LHCN-M2 (cell line): ENCODE results near the gene P2RX4. TPM values are rescaled to one million over a fixed set of nuclear protein-coding genes. Genes with fewer than 3 reads are reported as not detected.
A peak's percentile ranks its signal among the peaks of the same experiment; 100 is the strongest.
"Not testable (repeated sequence)": the region's sequence is repeated elsewhere in the genome, so short reads cannot be mapped to it uniquely, and the experiment has no call there.

Experiments used
- DNase-seq: peaks from one replicate; pipeline ENCODE4 v3.0.0-alpha.2; 2012; ENCODE audit warnings: low read depth
- polyA plus RNA-seq: library from polyadenylated mRNA; unstranded; fragments of >200 nt; gene quantifications from one replicate; pipeline ENCODE4 v1.2.1, GENCODE V29; 2012; ENCODE audit warnings: missing spikeins
- total RNA-seq: library from RNA; depleted of rRNA; stranded (reverse); fragments of >200 nt; gene quantifications from 2 replicates; pipeline ENCODE4 v1.2.3, GENCODE V29; 2014; rRNA removed

The P2RX4 gene, protein sequence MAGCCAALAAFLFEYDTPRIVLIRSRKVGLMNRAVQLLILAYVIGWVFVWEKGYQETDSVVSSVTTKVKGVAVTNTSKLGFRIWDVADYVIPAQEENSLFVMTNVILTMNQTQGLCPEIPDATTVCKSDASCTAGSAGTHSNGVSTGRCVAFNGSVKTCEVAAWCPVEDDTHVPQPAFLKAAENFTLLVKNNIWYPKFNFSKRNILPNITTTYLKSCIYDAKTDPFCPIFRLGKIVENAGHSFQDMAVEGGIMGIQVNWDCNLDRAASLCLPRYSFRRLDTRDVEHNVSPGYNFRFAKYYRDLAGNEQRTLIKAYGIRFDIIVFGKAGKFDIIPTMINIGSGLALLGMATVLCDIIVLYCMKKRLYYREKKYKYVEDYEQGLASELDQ
- 14.0 and 14.6 TPM in 2 replicates for total RNA-seq
- 9.5 TPM for polyA plus RNA-seq

DNA sequence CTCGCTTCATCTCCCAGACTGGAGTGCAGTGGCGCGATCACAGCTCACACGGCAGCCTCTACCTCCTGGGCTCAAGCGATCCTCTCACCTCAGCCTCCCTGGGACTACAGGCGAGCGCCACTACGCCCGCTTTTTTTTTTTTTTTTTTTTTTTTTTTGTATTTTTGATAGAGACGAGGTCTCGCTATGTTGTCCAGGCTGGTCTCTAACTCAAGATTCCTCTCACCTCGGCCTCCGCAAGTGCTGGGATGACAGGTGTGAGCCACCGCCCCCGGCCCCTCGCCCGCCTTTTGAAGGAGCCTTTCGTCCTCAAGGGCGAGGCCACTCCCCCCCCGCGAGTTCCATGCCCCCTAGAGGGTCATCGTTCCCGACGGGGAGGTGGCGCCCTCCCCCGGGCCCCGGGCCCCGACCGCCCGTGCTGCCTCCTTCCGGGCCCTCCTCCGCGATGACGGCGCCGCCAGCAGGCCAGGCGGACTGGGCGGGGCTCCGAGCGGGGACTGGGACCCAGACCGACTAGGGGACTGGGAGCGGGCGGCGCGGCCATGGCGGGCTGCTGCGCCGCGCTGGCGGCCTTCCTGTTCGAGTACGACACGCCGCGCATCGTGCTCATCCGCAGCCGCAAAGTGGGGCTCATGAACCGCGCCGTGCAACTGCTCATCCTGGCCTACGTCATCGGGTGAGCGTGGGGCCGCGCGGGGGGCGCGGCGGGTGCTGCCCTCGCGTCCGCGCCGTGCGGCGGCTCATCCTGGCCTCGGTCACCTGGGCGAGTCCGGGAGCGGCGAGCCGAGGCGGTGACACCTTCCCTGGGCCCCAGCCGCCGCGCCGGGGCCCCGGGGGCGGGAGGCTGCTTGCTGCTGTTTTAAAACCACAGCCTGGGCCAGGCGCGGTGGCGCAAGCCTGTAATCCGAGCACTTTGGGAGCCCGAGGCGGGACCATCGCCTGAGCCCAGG is at the start of gene P2RX4:
Gene P2RX4, plus strand, starts transcription at position 506 of the 949 bp plus-strand sequence. Its CDS starts 36 bp downstream, at position 542.
- peak; percentile 60 for DNase-seq

DNA sequence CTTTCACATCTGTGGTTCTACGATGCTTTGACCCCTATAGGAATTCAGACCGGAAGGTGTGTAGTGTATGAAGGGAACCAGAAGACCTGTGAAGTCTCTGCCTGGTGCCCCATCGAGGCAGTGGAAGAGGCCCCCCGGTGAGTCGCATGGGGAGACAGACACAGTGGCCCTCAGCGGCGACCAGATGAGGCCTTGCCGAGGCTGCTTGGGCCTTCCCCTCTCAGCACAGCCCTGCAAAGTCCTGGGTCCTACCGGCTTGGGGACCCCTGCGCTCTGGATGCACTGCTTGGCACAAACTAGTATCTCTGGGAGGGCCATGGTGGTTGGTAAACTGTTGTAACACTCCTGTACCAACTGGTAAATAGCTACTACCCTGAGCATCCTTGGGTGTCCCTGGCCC is 47.5 kb upstream of the P2RX4 start:
- no peak for DNase-seq

DNA sequence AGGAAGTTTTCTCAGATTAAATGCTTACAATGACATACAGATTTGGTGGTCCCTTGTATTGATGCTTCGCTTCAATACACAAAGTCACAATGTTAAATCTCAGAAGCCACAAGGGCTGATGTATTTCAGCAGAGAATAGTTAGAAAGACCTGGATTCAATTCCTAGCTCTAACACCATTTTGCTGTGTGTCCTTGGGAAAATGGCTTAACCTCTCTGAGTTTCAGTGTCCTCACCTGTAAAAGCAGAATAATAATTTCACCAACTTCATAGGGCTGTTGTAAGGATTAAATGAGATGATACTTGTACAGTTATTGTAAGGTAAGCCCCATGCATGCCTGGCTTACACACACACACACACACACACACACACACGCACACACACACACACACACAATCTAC is 46.9 kb upstream of the P2RX4 start:
- DNase-seq, result no peak

DNA sequence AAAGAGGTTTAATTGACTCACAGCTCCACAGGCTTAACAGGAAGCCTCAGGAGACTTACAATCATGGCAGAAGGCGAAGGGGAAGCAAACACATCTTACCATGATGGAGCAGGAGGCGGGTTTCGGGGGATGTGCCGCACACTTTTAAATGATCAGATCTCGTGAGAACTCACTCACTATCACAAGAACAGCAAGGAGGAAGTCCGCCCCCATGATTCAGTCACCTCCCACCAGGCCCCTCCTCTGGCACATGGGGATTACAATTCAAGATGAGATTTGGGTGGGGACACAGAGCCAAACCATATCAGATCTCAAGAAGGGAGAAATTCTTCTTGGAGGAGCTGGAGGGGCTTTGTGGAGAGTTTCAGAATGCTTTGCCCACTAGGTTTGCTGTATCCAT is 45.1 kb upstream of the P2RX4 start:
- DNase-seq, result not testable (repeated sequence)

DNA sequence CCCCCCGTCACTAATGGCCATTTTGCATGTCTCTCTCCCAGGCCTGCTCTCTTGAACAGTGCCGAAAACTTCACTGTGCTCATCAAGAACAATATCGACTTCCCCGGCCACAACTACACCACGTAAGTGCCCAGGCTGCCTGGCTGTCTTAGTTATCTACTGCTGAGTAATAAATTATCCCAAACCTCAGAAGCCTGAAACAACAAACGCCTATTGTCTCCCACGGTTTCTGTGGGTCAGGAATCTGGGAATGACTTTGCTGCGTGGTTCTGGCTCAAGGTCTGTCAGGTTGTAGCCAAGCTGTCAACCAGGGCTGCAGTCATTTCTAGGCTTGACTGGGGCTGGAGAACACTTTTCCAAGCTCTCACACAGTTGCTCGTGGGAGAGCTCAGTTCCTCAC is 44.6 kb upstream of the P2RX4 start:
- peak; percentile 69 for DNase-seq

DNA sequence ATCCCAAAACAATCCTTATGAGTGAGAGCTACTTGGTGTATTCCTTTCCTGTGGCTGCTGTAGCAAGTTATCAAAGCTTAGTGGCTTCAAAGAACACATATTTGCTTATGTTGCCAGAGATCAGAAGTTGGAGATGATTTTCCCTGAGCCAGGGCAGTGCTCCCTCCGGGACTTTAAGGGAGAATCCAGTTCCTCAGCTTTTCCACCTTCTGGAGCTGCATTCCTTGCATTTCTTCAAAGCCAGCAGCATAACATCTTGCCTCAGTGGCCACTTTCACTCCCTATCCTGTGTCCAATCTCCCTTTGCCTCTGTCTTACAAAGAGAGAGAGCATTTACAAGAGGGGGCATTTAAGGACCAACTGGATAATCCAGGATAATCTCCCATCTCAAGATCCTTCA is 43.6 kb upstream of the P2RX4 start:
- no peak for DNase-seq

DNA sequence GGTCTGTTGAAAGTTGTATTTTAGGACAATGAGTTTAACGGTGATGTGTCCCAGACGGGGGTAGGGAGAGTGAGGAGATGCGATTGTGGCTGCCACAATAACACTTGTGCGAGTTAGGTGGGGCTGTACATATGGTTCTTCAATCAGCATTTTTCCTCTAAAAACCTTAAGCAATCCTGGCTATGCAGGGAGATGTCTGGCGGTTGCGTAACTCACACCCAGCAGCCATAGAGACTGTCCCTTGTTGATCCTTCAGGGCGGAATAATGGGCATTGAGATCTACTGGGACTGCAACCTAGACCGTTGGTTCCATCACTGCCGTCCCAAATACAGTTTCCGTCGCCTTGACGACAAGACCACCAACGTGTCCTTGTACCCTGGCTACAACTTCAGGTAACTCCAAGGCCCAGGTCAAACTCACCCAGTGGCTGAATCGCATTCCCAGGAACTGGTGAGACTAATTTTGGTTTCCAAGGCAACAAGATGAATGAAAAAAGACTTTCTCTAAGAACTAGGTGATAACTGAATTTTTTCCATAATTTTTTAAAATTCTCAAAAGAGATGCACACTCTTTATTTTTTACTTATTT is 42.6 kb upstream of the P2RX4 start:
- no peak for DNase-seq

DNA sequence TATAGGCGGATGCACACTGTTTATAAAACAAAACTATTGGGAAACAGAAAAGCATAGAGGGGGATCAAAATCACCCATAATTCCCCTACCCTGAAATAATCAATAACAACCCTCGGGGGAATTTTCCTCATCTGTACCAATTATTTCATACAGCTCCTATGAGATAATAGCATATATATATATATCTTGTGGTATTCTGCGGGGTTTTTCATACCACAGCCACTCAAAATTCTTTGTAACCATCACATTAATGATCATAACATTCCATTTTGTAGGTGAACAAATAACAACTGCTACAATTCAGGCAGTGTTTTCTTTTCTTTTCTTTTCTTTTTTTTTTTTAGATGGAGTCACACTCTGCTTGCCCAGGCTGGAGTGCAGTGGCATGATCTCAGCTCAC is 42.0 kb upstream of the P2RX4 start:
- DNase-seq, result no peak

DNA sequence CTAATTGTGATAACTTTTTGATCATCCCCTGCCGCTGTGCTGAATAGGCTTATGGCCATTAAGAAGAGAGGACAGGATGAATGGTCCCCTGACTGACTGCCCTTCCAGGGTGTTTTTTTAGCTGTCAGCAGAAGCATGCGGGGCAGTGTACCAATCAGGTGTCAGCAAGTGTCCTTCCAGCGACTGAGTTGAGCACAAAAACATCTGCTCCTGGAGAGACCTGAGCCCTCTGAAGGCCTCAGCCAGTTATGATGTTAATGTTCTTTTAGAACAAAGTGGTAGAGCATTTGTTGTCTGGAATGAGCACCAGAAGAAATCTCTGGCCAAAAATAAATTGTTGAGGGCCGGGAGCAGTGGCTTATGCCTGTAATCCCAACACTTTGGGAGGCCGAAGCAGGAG is 39.8 kb upstream of the P2RX4 start:
- DNase-seq, result no peak

DNA sequence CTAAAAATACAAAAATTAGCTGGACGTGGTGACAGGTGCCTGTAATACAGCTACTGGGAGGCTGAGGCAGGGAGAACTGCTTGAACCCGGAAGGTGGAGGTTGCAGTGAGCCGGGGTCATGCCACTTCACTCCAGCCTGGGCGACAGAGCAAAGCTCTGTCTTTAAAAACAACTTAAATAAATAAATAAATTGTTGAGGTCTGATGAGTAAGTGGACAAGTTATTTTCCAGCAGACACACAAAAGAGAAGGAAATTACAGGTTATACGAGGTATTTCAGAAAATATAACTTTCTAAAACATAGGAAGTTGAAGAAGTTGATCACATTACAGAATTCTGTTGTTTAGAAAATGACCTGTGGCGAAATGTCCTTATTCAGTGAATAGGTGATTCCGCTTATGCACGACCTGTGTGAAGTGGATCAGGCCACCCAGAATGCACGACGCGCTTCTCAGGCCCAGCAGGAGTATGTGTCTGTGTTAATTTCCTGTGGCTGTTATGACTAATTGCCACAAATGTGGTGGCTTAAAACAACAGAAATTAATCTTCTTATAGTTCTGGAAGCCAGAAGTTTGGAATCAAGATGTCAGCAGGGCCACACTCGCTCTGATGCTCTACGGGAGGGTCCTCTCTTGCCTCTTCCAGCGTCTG is 39.2 kb upstream of the P2RX4 start:
- DNase-seq, result peak; percentile 58

DNA sequence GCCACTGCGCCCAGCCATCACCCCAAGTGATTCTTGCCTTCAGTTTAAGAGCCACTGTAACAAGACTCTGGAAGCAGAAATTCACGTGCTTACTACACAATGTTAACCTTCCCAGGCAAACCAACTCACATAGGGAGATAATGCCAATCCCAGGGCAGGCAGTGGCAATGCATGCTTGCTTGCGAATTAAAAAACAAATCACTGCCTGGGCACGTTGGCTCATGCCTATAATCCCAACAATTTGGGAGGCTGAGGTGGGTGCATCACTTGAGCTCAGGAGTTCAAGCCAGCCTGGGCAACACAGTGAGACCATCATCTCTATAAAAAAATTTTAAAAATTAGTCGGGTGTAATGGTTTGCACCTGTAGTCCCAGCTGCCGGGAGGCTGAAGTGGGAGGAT is 37.8 kb upstream of the P2RX4 start:
- no peak for DNase-seq

DNA sequence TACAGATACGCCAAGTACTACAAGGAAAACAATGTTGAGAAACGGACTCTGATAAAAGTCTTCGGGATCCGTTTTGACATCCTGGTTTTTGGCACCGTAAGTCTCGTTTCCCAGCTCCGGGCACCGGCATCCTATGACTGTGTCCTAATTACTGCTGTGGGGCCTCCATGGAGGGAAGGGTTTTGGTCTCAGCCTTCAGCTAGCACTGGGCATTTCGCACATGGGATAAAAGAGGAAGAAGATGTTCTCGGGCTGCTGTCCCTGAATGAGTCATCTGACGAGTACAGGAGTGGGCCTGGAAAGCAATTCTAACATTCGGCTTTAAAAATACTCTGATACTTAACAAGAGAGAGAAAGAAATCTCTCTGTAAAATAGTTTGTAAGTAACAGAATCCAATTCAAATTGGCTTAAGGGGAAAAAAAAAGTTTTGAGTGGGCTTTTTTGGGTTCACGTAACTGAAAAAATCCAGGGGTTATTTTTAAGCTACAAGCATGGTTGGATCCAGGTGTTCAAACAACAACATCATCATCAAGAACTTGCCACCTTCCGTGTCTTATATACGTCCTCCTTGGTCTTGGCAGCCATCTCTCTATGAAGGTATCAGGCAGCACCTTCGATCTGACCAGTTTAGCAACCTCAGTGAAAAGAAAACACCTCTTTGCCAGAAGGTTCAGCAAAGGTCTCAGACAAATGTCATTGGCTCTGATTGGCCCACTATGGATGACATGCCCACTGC is 34.4 kb upstream of the P2RX4 start:
- DNase-seq, result no peak

DNA sequence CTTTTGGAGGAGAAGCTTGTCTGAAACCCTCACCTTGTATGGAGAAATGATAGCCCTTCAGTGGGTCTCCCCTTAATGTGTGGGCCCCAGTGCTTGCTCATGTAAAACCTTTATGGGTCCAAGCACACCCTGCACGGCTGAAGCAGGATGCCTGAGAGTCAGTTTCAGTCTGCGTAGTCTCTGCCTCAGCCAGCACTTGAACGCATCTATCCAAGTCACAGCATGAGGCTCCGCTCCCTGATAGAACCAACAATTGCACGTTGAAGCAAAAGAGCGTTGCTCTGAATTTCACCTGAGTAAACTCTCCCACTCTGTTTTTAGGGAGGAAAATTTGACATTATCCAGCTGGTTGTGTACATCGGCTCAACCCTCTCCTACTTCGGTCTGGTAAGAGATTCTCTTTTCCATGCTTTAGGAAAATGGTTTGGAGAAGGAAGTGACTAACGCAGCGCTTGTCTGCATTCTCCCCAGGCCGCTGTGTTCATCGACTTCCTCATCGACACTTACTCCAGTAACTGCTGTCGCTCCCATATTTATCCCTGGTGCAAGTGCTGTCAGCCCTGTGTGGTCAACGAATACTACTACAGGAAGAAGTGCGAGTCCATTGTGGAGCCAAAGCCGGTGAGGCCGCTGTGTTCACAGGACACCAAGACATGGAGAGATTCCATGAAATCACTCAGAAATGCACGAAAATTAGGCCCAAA is 33.0 kb upstream of the P2RX4 start:
- no peak for DNase-seq

DNA sequence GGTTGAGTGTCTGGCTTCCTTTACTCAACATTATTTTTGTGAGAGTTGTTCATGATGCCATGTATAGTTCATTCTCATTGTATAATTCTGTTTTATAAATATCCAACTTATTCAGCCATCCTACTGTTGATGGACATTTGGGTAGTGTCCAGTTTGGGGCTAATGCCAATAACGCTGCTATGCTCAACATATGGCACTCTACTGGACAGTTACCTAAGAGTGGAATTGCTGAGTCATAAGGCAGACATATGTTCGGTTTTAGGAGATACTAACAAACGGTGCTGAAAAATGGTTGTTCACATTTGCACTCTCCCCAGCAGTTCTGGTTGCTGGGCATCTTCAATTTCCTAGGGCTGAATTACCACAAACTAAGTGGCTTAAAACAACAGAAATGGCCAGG is 28.7 kb upstream of the P2RX4 start:
- DNase-seq, result peak; percentile 57

DNA sequence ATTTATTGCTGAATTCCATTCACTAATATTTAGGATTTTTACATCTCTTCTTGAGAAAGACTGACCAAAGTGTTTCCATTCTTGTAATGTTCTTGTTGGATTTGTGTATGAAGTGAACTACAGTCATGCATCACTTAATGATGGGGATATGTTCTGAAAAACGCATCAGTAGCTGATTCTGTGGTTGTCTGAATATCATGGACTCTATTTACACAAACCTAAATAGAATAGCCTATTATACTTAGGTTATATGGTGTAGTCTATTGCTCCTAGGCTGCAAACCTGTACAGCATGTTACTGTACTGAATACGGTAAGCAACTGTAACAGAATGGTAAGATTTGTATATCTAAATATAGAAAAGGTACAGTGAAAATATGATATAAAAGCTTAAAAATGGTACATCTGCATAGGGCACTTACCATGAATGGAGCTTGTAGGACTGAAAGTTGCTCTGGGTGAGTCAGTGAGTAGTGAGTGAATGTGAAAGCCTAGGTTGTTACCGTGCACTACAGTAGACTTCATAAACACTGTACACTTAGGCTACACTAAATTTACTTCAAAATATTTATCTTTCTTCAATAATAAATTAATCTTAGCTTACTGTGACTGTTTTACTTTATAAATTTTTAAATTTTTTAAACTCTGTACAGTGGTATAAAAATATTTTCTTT is 27.6 kb upstream of the P2RX4 start:
- DNase-seq, result no peak

DNA sequence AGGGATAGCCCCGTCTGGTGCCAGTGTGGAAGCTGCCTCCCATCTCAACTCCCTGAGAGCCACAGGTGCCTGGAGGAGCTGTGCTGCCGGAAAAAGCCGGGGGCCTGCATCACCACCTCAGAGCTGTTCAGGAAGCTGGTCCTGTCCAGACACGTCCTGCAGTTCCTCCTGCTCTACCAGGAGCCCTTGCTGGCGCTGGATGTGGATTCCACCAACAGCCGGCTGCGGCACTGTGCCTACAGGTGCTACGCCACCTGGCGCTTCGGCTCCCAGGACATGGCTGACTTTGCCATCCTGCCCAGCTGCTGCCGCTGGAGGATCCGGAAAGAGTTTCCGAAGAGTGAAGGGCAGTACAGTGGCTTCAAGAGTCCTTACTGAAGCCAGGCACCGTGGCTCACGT is 25.5 kb upstream of the P2RX4 start:
- DNase-seq, result no peak

DNA sequence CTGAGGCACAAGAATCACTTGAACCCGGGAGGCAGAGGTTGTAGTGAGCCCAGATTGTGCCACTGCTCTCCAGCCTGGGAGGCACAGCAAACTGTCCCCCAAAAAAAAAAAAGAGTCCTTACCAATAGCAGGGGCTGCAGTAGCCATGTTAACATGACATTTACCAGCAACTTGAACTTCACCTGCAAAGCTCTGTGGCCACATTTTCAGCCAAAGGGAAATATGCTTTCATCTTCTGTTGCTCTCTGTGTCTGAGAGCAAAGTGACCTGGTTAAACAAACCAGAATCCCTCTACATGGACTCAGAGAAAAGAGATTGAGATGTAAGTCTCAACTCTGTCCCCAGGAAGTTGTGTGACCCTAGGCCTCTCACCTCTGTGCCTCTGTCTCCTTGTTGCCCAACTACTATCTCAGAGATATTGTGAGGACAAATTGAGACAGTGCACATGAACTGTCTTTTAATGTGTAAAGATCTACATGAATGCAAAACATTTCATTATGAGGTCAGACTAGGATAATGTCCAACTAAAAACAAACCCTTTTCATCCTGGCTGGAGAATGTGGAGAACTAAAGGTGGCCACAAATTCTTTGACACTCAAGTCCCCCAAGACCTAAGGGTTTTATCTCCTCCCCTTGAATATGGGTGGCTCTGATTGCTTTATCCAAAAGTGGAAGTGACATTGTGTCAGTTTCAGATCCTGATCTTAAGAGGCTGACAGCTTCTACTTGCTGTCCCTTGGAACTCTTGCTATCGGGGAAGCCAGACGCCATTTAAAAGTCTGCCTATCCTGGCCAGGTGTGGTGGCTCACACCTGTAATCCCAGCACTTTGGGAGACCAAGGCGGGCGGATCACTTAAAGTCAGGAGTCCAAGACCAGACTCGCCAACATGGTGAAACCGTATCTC is 24.7 kb upstream of the P2RX4 start:
- no peak for DNase-seq

DNA sequence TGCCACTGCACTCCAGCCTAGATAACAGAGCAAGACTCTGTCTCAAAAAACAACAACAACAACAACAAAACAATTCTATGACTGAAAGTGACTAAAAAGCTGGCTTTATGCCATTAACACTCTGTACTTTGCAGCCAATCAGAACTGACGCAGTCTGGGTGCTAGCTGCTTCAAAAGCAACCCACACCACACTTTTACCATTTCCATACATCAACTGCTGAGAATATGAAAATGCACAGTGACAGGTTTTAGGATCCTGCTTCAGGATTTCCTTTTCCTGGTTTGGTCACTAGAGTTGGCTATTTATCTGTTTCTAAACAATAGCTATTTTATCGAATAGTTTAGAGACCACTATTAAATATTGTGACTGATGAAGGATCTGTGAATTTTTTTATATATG is 23.1 kb upstream of the P2RX4 start:
- DNase-seq, result no peak

DNA sequence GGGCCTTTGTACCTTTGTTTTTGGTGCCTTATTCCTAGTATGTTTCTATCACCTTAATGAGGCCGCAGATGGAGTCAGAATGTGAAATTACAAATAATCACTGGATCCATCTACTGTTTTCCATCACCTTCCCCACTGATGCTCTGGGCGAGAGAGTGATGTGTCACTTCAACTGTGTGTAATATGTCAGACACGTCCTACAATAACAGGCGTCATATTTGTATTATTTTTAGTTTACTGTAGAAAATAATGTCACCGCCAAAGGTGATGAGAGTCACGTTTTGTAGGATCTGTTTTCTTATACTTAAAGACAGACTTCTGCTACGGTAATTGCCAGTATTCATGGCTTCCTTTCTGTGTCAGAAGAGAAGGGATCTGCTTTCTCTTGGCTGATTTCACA is 22.4 kb upstream of the P2RX4 start:
- DNase-seq, result no peak
